Caco-2 (cell line): ENCODE data around the gene TRAF2. TPM values are rescaled to one million over a fixed set of nuclear protein-coding genes. Genes with fewer than 3 reads are reported as not detected.

Experiments used
- BruUV-seq: library from RNA; stranded (reverse); fragments of 400-500 nt; replicated peaks from 2 replicates; lab custom pipeline; 2021; lab: Mats Ljungman, UMichigan
- CTCF ChIA-PET: fragments of 300-600 bp; sonication (Branson Sonifier 250); formaldehyde crosslinking; loops from one replicate; lab custom pipeline; 2022; ENCODE audit warnings: antibody characterized with exemption; lab: Charles Lee
- POLR2A ChIA-PET: fragments of 300-600 bp; sonication (Branson Sonifier 250); formaldehyde crosslinking; loops from one replicate; lab custom pipeline; 2022; ENCODE audit warnings: antibody characterized with exemption; lab: Charles Lee
- DNase-seq, 2 experiments: peaks; one replicate each; pipeline versions ENCODE4 v3.0.0 to v3.0.0-alpha.2; 2020 to 2022
- H3K27me3 ChIP-seq: replicated peaks from 2 replicates; pipeline ENCODE4 v1.6.0; 2011; ENCODE audit warnings: low read length; ENCODE audit not compliant: control insufficient read depth, insufficient read depth
- H3K36me3 ChIP-seq: 2 replicates; pipeline ENCODE4 v1.5.1; 2011; ENCODE audit warnings: low read length; ENCODE audit not compliant: control insufficient read depth, insufficient read depth
- H3K4me1 ChIP-seq: fragments of 250-450 bp; sonication (Bioruptor Pico); 2 replicates; pipeline ENCODE4 v1.5.1; 2020; ENCODE audit warnings: mild to moderate bottlenecking
- H3K4me3 ChIP-seq: 2 replicates; pipeline ENCODE4 v1.5.1; 2011; ENCODE audit warnings: low read depth, mild to moderate bottlenecking, control low read depth, low read length
- H3K9me3 ChIP-seq: fragments of 250-450 bp; sonication (Bioruptor Pico); 2 replicates; pipeline ENCODE4 v1.5.1; 2020; ENCODE audit warnings: mild to moderate bottlenecking, moderate library complexity
- H3K27ac Mint-ChIP-seq: one replicate; pipeline ENCODE4 v1.8.0; 2022; ENCODE audit warnings: mixed read lengths; ENCODE audit not compliant: unreplicated experiment
- H3K27me3 Mint-ChIP-seq: one replicate; pipeline ENCODE4 v1.8.0; 2022; ENCODE audit warnings: mixed read lengths; ENCODE audit not compliant: insufficient read depth, unreplicated experiment
- H3K36me3 Mint-ChIP-seq: one replicate; pipeline ENCODE4 v1.8.0; 2022; ENCODE audit warnings: mild to moderate bottlenecking, mixed read lengths; ENCODE audit not compliant: insufficient read depth, unreplicated experiment
- H3K4me1 Mint-ChIP-seq: one replicate; pipeline ENCODE4 v1.8.0; 2022; ENCODE audit warnings: low read depth, mixed read lengths; ENCODE audit not compliant: unreplicated experiment
- H3K4me3 Mint-ChIP-seq: one replicate; pipeline ENCODE4 v1.8.0; 2022; ENCODE audit warnings: mild to moderate bottlenecking, moderate library complexity, mixed read lengths; ENCODE audit not compliant: unreplicated experiment
- H3K9me3 Mint-ChIP-seq: one replicate; pipeline ENCODE4 v1.8.0; 2022; ENCODE audit warnings: mixed read lengths; ENCODE audit not compliant: unreplicated experiment
- intact Hi-C: fragments of 100-400 bp; cut with micrococcal nuclease; formaldehyde crosslinking; loops from one replicate; pipeline ENCODE4 v1.10.0; 2022; ENCODE audit not compliant: unreplicated experiment
- total RNA-seq: library from RNA; stranded (reverse); gene quantifications from 2 replicates; pipeline ENCODE4 v1.2.3, GENCODE V29; 2022
- TF ChIP-seq, protein P1 (sequence below), 2 experiments: fragments of 200-600 bp in 1 of 2; IDR thresholded peaks; 1 replicate in 1 of 2; 2 replicates in 1 of 2; pipeline versions ENCODE4 v1.5.1 to v1.8.0; 2011 to 2022; ENCODE audit warnings: antibody characterized with exemption in 1 of 2, control low read depth in 1 of 2, inconsistent platforms in 1 of 2, low read depth in 1 of 2, low read length in 1 of 2, mild to moderate bottlenecking in 1 of 2, moderate library complexity in 1 of 2; ENCODE audit not compliant: insufficient read depth in 1 of 2, severe bottlenecking in 1 of 2, unreplicated experiment in 1 of 2

TRAF2 gene
- total RNA-seq, 1 experiment from 2014 or later, result 41.7 TPM

DNA sequence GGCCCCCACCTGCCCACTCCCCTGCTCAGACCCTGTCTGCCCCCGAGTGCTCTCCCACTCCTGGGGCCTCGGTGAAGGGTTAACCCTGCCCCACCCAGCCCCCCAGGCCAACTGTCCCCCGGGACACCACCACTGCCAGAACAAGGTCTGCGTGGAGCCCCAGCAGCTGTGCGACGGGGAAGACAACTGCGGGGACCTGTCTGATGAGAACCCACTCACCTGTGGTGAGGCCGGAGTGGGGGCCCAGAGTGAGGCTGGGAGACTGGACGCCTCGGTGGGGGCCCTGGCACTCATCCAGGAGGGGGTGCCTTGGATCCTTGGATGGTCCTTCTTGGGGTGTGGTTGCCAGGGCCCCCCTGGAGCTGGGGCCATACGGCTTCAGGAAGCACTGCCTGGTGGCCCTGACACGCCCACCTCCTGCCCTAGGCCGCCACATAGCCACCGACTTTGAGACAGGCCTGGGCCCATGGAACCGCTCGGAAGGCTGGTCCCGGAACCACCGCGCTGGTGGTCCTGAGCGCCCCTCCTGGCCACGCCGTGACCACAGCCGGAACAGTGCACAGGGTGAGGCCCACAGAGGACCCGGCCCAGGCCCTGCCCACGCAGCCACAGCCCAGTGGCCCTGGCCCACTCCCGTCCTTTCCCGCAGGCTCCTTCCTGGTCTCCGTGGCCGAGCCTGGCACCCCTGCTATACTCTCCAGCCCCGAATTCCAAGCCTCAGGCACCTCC lies 32.0 kb upstream of the TRAF2 start:
- TF ChIP-seq, protein P1, sequence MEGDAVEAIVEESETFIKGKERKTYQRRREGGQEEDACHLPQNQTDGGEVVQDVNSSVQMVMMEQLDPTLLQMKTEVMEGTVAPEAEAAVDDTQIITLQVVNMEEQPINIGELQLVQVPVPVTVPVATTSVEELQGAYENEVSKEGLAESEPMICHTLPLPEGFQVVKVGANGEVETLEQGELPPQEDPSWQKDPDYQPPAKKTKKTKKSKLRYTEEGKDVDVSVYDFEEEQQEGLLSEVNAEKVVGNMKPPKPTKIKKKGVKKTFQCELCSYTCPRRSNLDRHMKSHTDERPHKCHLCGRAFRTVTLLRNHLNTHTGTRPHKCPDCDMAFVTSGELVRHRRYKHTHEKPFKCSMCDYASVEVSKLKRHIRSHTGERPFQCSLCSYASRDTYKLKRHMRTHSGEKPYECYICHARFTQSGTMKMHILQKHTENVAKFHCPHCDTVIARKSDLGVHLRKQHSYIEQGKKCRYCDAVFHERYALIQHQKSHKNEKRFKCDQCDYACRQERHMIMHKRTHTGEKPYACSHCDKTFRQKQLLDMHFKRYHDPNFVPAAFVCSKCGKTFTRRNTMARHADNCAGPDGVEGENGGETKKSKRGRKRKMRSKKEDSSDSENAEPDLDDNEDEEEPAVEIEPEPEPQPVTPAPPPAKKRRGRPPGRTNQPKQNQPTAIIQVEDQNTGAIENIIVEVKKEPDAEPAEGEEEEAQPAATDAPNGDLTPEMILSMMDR (IDR thresholded peaks at IDR 0.05; ENCODE audit: insufficient read depth in 1 of 2, low read depth in 1 of 2, low read length in 1 of 2, severe bottlenecking in 1 of 2, unreplicated experiment in 1 of 2), result no peak
- peaks cover 10% of the 10 kb centered on the region for H3K4me1 ChIP-seq
- no peaks in the 10 kb centered on the region for H3K27me3 ChIP-seq
- peaks cover 1% of the 10 kb centered on the region; the same call in 1 of the 2 replicates for H3K36me3 ChIP-seq
- no peak overlapping the region for H3K4me3 ChIP-seq
- Mint-ChIP-seq H3K4me1 (no peaks in the 10 kb centered on the region), H3K27me3 (no peaks in the 10 kb centered on the region), H3K36me3 (peaks cover 78% of the 10 kb centered on the region), H3K9me3 (no peaks in the 10 kb centered on the region), H3K27ac (no peak overlapping the region), H3K4me3 (no peak overlapping the region)
- CTCF ChIA-PET, result no interaction called here
- BruUV-seq, result no TSS peak
- no peaks in the 10 kb centered on the region for H3K9me3 ChIP-seq
- intact Hi-C loops, result no loop called here
- POLR2A ChIA-PET, result no interaction called here
- DNase-seq, result peak in 1 of 2 experiments; percentile 40

DNA sequence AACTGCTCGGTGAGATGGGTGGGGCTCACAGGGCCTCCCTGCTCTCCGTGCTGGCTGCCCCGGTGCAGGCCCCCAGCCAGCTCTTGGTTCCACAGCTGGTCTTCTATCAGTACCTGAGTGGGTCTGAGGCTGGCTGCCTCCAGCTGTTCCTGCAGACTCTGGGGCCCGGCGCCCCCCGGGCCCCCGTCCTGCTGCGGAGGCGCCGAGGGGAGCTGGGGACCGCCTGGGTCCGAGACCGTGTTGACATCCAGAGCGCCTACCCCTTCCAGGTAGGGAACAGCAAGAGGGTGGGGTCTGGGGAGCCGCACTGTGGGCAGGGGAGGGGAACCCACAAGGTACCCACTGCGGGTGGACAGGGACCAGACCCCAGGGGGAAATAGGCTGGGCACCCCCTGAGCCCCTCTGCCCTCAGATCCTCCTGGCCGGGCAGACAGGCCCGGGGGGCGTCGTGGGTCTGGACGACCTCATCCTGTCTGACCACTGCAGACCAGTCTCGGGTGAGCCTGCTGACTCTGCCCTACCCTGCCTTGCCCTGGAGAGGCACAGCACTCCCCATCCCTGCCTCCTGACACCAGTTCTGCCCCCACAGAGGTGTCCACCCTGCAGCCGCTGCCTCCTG lies 31.4 kb upstream of the TRAF2 start:
- ChIA-PET CTCF (no interaction called here), POLR2A (no interaction called here)
- H3K4me3 Mint-ChIP-seq, result no peak overlapping the region
- DNase-seq, result peak in 1 of 2 experiments; percentile 36
- H3K9me3 ChIP-seq, result no peaks in the 10 kb centered on the region
- no peaks in the 10 kb centered on the region for H3K27me3 Mint-ChIP-seq
- H3K9me3 Mint-ChIP-seq, result no peaks in the 10 kb centered on the region
- BruUV-seq, result no TSS peak
- peaks cover 78% of the 10 kb centered on the region for H3K36me3 Mint-ChIP-seq
- H3K27ac Mint-ChIP-seq, result no peak overlapping the region
- no peaks in the 10 kb centered on the region for H3K4me1 Mint-ChIP-seq
- intact Hi-C loops, result no loop called here
- H3K4me1 ChIP-seq, result peaks cover 13% of the 10 kb centered on the region
- peaks cover 1% of the 10 kb centered on the region; the same call in 1 of the 2 replicates for H3K36me3 ChIP-seq
- TF ChIP-seq, protein P1 (IDR thresholded peaks at IDR 0.05; ENCODE audit: insufficient read depth in 1 of 2, low read depth in 1 of 2, low read length in 1 of 2, severe bottlenecking in 1 of 2, unreplicated experiment in 1 of 2), result no peak
- H3K4me3 ChIP-seq, result no peak overlapping the region
- no peaks in the 10 kb centered on the region for H3K27me3 ChIP-seq

DNA sequence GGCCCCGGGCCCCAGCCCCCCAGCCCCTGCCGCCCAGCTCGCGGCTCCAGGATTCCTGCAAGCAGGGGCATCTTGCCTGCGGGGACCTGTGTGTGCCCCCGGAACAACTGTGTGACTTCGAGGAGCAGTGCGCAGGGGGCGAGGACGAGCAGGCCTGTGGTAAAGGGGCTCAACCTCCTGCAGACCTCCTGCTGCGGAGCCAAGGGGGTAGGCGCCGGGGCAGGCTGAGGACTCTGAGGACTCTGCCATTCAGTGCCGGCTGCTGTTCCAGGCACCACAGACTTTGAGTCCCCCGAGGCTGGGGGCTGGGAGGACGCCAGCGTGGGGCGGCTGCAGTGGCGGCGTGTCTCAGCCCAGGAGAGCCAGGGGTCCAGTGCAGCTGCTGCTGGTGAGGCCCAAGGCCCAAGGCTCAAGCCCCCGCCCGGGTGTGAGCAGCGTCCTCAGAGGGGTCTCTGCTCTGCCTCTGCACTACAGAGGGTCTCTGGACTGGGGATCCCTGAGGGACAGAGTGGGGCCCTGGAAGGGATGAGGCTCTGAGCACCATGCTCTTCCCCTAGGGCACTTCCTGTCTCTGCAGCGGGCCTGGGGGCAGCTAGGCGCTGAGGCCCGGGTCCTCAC lies 30.7 kb upstream of the TRAF2 start:
- Histone ChIP-seq H3K9me3 (no peaks in the 10 kb centered on the region), H3K4me3 (no peak overlapping the region), H3K4me1 (peaks cover 10% of the 10 kb centered on the region), H3K36me3 (peaks cover 1% of the 10 kb centered on the region; the same call in 1 of the 2 replicates), H3K27me3 (no peaks in the 10 kb centered on the region)
- Mint-ChIP-seq H3K9me3 (no peaks in the 10 kb centered on the region), H3K27ac (no peak overlapping the region), H3K4me3 (no peak overlapping the region), H3K27me3 (no peaks in the 10 kb centered on the region), H3K36me3 (peaks cover 78% of the 10 kb centered on the region), H3K4me1 (no peaks in the 10 kb centered on the region)
- intact Hi-C loops, result no loop called here
- ChIA-PET POLR2A (no interaction called here), CTCF (no interaction called here)
- DNase-seq, result peak in 1 of 2 experiments; percentile 34
- BruUV-seq, result no TSS peak
- TF ChIP-seq, protein P1 (IDR thresholded peaks at IDR 0.05; ENCODE audit: insufficient read depth in 1 of 2, low read depth in 1 of 2, low read length in 1 of 2, severe bottlenecking in 1 of 2, unreplicated experiment in 1 of 2), result no peak
